ENCODE measurements around the gene DUT.

GRCh38 chr15:48371961-48372360 is 40.7 kb downstream of the DUT start:
- TF ChIP-seq CTCF (IDR thresholded peaks at IDR 0.05) (no peak), POLR2A (IDR thresholded peaks at IDR 0.05) (no peak)
